Measurements from ENCODE around the gene TSHZ2.

The TSHZ2 gene

DNA sequence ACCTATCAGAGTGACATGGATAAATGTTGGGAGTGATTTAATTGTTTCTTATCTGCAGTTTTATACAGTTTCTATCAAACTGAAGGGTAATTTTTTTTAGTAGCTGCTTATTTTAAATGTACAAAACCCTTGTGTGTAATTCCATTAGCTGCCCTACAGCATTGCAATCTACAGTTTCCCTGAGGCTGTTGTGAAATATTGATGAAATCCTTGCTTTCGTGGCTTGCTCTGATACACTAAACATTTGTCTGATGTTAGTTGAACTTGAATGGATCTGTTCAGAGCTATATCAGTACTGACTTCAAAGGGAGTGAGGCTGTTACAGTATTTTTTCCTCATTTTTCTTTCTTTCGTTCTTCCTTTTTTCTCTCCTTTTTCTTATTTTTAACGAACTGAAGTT, 255.4 kb downstream of the TSHZ2 start:
- TF ChIP-seq, protein P1, sequence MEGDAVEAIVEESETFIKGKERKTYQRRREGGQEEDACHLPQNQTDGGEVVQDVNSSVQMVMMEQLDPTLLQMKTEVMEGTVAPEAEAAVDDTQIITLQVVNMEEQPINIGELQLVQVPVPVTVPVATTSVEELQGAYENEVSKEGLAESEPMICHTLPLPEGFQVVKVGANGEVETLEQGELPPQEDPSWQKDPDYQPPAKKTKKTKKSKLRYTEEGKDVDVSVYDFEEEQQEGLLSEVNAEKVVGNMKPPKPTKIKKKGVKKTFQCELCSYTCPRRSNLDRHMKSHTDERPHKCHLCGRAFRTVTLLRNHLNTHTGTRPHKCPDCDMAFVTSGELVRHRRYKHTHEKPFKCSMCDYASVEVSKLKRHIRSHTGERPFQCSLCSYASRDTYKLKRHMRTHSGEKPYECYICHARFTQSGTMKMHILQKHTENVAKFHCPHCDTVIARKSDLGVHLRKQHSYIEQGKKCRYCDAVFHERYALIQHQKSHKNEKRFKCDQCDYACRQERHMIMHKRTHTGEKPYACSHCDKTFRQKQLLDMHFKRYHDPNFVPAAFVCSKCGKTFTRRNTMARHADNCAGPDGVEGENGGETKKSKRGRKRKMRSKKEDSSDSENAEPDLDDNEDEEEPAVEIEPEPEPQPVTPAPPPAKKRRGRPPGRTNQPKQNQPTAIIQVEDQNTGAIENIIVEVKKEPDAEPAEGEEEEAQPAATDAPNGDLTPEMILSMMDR (IDR thresholded peaks at IDR 0.05), result no peak

DNA sequence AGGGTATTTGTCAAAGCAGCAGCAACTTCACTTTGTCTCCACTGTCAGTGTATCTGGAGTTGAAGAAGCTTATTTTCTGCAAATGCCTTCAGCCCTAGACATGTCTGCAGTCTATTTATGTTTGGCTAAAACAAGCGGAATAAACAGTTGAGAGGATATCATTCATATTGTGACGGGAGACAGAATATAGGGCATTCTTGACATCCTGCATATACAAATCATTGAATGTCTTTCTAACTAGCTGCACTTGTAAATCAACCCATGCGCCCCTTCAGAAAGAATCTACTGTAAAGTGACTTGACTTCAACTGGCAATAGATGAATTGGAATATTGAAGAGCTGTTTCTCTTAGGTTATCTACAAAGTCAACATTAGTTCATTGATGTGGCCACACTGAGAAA, 258.9 kb downstream of the TSHZ2 start:
- TF ChIP-seq, protein P1 (IDR thresholded peaks at IDR 0.05), result no peak

DNA sequence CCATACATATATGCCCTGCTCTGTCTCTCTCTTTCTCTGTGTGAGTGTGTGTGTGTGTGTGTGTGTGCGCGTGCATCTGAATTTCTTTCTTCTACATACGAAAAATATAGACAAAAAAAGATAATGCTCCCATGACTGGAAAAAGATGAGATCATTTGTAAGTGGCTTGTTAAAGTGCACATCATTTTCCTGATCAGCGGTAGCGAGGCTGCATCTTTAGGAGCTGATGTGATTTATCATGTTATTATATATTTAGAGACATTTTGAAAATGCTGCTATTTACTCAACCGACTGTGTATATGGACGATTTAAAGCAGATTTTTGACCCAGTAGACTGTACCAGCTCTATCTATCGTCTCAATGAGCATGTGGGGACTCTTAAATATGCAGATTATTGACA, 265.3 kb downstream of the TSHZ2 start:
- TF ChIP-seq, protein P1 (IDR thresholded peaks at IDR 0.05), result no peak

DNA sequence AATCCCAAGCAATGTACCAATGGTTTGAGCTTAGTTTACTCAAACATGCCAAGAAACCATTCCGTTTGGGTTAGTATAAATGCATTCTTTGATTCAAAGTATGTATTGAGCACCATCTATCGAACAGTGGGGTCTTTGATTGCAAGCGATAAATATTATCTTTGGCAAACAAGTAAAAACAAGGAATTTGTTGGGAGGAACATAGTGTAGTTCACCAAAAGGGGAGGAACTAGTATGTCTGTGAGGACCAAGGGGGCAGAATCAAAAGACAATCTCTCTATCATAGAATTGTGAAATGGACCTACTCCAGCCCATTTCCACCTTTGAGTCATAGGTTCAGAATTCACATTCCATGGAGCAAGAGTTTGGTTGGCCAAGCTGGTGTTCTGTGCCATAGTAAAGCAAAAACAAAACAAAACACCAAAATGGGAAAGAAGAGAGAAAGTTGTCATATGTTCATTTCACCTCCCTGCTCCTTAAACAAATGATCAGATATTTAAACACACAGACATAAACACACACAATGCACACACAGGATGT, 266.0 kb downstream of the TSHZ2 start:
- TF ChIP-seq, protein P1 (IDR thresholded peaks at IDR 0.05), result no peak

DNA sequence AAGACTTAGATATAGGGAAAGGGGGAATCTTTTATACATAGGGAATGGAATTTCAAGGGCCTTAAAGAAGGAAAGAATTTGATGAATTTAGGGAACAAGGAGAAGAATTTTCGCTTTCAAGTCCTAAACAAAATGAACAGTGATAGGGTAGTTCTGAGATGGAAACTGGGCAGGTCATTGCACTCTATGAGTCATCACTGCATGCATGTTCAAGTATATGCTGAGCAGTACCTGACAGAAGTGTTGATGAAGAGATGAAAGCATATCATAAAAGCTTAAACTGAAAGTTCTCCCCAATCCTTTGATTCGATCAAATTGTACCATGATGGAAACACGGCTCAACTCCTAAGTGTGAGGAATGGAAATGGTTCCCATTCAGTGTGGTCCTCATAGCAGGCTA, 271.0 kb downstream of the TSHZ2 start:
- TF ChIP-seq, protein P1 (IDR thresholded peaks at IDR 0.05), result no peak

- TF ChIP-seq, protein P1 (IDR thresholded peaks at IDR 0.05), result no peak
Measured at GRCh38 chr20:53244711-53245110, 272.6 kb downstream of the TSHZ2 start.

GRCh38 chr20:53245574-53245973, 273.4 kb downstream of the TSHZ2 start:
- TF ChIP-seq, protein P1 (IDR thresholded peaks at IDR 0.05), result no peak

- TF ChIP-seq, protein P1 (IDR thresholded peaks at IDR 0.05), result no peak
Measured at GRCh38 chr20:53247468-53248103, 275.4 kb downstream of the TSHZ2 start.
